IPS-15b (cell line): Measurements from ENCODE around the gene ANKH.

Experiments used
- H3K27me3 ChIP-seq: one replicate; pipeline ENCODE4 v1.6.1; 2013; ENCODE audit warnings: low read length; ENCODE audit not compliant: control insufficient read depth, insufficient read depth
- H3K36me3 ChIP-seq: one replicate; pipeline ENCODE4 v1.6.1; 2013; ENCODE audit warnings: low read length; ENCODE audit not compliant: control insufficient read depth, insufficient read depth
- H3K4me1 ChIP-seq: one replicate; pipeline ENCODE4 v1.6.1; 2013; ENCODE audit warnings: mild to moderate bottlenecking, low read length; ENCODE audit not compliant: control insufficient read depth, insufficient read depth
- H3K4me3 ChIP-seq: one replicate; pipeline ENCODE4 v1.5.1; 2013; ENCODE audit warnings: low read depth, low read length
- H3K9ac ChIP-seq: one replicate; pipeline ENCODE4 v1.6.1; 2013; ENCODE audit warnings: low read depth, mild to moderate bottlenecking, low read length
- H3K9me3 ChIP-seq: one replicate; pipeline ENCODE4 v1.6.1; 2013; ENCODE audit warnings: mild to moderate bottlenecking, low read length; ENCODE audit not compliant: control insufficient read depth, insufficient read depth

ANKH gene

DNA sequence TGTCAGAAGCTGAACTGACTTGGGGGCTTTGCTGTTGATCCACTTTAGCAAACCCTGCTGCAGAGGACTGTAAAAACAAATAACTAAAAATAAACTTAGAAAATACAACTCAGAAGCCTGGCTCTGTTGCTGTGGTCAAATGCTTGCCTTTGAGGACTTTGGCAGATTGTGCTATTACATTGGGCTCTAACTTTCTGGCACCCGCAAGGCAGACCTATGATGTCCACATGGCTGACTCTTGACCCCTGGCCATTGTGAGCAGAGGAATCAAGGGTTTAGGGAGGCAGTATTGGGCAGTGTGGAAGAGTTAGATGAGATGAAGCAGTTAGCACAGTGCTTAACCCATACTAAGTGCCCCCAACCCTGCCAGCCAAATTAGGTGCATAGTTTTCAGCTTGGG lies 173.1 kb downstream of the ANKH start:
- peaks cover 10% of the 10 kb centered on the region for H3K36me3 ChIP-seq

DNA sequence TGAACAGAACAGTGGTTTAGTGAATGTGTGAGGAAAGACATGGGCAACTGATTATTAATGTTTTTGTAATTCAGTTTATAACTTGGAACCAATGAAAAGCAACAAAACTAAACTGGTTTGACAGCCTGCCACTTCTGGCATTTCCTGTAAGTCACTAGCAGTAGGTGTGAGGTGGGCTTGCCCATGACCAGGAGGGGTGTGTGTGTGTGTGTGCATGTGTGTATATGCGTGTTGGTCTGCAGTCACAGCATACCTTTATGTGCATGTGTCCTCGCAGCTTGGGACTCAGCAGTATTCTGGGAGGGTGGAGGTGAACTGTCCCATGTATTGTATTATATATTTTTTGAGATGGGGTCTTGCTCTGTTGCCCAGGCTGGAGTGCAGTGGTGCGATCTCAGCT lies 174.7 kb downstream of the ANKH start:
- Histone ChIP-seq H3K27me3 (no peaks in the 10 kb centered on the region), H3K9ac (no peak overlapping the region), H3K4me1 (peaks cover 6% of the 10 kb centered on the region), H3K36me3 (peaks cover 12% of the 10 kb centered on the region), H3K4me3 (no peak overlapping the region), H3K9me3 (no peaks in the 10 kb centered on the region)

More for the DNA sequence above, 173.1 kb downstream of the ANKH start:
- Histone ChIP-seq H3K9ac (no peak overlapping the region), H3K4me3 (no peak overlapping the region), H3K4me1 (peaks cover 6% of the 10 kb centered on the region), H3K9me3 (no peaks in the 10 kb centered on the region), H3K27me3 (no peaks in the 10 kb centered on the region)

DNA sequence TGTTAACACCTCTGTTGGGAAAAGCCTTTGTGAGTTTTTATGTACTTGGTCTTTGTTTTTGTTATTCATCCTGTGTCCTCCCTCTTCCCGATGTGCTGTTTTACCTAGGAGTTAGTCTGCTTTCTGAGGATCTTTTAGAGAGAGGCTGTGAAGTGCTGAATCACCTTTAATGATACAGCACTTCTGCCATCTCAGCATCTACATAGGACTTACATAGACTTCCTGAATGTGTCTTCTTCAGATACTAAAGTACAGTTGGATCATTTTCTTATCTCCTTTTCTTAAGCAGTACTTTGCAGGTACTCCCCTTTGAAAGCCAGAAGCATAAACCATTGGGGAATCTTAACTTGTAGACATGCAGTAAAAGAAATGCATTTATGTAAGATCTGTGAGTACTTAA lies 175.5 kb downstream of the ANKH start:
- Histone ChIP-seq H3K4me3 (no peak overlapping the region), H3K4me1 (peaks cover 6% of the 10 kb centered on the region), H3K36me3 (peaks cover 12% of the 10 kb centered on the region), H3K9me3 (no peaks in the 10 kb centered on the region), H3K27me3 (no peaks in the 10 kb centered on the region), H3K9ac (no peak overlapping the region)

DNA sequence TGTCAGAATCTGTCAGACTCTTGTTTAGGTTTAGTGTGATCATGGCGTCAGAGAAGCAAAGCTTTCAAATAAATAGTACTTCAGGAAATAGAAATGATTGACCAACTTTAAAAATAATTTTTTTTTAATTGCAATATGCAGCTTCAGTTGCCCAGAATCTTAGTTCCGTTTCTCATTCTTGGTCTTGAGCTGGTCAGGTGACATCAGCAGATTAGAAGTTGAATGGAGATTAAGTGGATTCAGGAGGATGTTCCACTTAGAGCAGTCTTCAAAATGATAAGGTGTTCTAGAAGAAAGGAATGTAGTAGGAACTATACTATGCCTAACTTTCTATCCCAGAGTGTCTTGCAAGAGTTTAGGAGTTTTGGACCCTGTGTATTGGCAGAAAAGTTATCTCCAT lies 176.4 kb downstream of the ANKH start:
- Histone ChIP-seq H3K9me3 (no peaks in the 10 kb centered on the region), H3K36me3 (peaks cover 16% of the 10 kb centered on the region), H3K4me3 (no peak overlapping the region), H3K4me1 (peaks cover 6% of the 10 kb centered on the region), H3K9ac (no peak overlapping the region), H3K27me3 (no peaks in the 10 kb centered on the region)

DNA sequence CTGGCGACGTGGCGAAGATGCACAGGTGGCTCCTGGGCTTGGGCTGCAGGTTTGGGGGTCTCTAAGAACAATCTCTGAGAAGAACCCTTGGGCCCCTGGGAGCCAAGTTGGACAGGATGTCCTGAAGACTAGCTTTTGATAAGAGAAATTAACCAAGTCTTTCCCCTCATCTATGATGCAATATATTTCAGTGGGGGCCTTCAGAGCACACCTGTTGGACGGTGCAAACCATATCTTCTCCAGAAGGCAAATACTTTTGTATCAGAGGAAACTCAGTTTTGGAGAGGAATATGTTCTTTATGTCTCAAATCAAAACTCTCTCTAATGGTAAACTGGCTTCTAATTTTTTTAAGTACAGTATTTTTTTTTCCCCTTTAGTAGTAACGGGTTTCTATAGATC lies 178.5 kb downstream of the ANKH start:
- H3K4me1 ChIP-seq = peaks cover 6% of the 10 kb centered on the region
- H3K9ac ChIP-seq = no peak overlapping the region
- H3K27me3 ChIP-seq = no peaks in the 10 kb centered on the region
- peaks cover 16% of the 10 kb centered on the region for H3K36me3 ChIP-seq
- no peak overlapping the region for H3K4me3 ChIP-seq
- H3K9me3 ChIP-seq = no peaks in the 10 kb centered on the region

DNA sequence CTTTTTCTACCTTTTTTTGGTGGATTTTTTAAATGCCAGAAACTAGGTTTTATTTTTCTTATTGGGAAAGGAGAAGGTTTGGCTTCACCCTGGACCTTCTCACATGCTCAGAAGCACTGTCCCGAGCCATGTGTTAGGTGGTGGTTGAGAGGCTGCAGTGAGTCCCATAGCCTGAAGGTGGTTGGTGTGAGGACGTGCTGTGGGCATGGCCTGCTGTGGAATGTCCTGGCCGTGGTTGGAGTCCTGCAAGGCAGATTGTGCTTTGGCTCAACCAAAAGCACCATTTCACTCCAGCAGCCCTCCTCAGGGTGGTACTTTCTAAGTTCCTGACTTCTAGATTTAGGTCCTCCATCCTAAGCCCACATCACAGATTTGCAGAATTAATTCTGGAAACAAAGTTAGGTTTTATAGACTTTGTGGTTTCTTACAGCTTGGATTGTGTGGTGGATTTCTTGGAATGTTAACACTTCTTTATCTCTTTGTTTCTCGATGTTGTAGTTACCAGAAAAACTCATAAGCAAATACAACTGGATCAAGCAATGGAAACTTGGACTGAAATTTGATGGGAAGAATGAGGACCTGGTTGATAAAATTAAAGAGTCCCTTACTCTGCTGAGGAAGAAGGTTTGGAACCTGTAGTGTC lies 184.4 kb downstream of the ANKH start:
- Histone ChIP-seq H3K36me3 (peaks cover 6% of the 10 kb centered on the region), H3K27me3 (no peaks in the 10 kb centered on the region), H3K4me3 (no peak overlapping the region), H3K4me1 (no peaks in the 10 kb centered on the region), H3K9ac (no peak overlapping the region), H3K9me3 (no peaks in the 10 kb centered on the region)

DNA sequence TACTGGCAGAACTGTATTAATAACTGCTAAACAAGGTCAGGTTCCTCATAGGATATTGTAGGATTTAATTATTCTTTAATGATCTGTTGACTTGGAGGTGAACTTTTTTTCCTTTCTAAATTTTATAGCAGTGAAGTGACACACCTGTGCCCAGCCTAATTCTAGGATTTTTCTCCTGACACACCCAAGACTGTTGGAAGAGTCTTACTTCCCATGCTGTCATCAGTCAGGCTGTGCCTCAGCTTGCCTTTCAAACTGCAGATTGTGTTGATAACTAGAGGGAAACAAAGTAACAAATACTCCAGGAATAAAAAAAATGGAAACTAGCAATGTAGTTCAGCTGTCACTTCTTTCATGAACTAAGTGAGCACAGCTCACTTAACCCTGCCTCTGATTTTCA lies 185.1 kb downstream of the ANKH start:
- H3K9me3 ChIP-seq = no peaks in the 10 kb centered on the region
- H3K4me1 ChIP-seq = no peaks in the 10 kb centered on the region
- H3K4me3 ChIP-seq = no peak overlapping the region
- no peak overlapping the region for H3K9ac ChIP-seq
- H3K27me3 ChIP-seq = no peaks in the 10 kb centered on the region
- peaks cover 6% of the 10 kb centered on the region for H3K36me3 ChIP-seq

DNA sequence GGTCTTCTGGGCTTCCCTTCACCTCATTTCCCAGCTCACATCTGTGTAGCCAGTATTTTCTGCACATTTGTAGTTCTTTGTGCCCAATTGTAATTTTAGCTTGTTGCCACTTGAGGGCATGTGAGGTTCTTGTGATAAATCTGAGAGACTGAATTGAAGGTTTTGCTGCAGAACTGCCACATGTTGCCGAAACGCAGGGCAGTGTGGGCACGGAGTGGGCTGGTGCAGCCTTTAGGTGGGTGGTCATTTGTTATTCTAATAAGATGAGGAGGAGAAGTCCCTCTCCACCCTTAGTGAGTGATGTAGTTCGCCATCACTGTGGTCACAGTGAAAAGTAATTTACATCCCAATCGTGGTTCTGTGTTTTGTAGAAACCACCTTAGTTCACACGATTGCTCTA lies 185.8 kb downstream of the ANKH start:
- Histone ChIP-seq H3K9ac (no peak overlapping the region), H3K27me3 (no peaks in the 10 kb centered on the region), H3K9me3 (no peaks in the 10 kb centered on the region), H3K4me1 (no peaks in the 10 kb centered on the region), H3K4me3 (no peak overlapping the region), H3K36me3 (peaks cover 6% of the 10 kb centered on the region)

DNA sequence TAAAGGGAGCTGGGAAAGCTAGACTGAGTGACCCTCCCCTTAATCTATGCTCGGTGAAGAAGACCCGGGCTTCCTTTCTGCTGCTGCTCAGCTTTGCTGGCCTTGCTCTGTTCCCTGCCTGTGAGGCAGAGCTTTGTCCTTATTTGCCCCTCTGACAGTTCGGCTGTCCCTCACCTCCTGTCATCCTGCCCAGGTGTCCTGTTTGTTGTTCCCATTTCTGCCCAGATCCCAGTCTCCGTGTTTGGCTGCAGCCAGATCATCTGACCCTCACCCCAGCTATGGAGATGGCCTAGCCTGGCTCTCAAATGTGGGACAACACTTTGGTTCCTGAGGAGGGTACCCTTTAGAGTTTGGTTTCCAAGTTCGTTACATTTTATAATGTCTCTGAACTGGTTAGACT lies 186.8 kb downstream of the ANKH start:
- H3K27me3 ChIP-seq = no peaks in the 10 kb centered on the region
- H3K36me3 ChIP-seq = peaks cover 2% of the 10 kb centered on the region
- H3K4me3 ChIP-seq = no peak overlapping the region
- no peaks in the 10 kb centered on the region for H3K4me1 ChIP-seq
- no peaks in the 10 kb centered on the region for H3K9me3 ChIP-seq
- H3K9ac ChIP-seq = no peak overlapping the region

DNA sequence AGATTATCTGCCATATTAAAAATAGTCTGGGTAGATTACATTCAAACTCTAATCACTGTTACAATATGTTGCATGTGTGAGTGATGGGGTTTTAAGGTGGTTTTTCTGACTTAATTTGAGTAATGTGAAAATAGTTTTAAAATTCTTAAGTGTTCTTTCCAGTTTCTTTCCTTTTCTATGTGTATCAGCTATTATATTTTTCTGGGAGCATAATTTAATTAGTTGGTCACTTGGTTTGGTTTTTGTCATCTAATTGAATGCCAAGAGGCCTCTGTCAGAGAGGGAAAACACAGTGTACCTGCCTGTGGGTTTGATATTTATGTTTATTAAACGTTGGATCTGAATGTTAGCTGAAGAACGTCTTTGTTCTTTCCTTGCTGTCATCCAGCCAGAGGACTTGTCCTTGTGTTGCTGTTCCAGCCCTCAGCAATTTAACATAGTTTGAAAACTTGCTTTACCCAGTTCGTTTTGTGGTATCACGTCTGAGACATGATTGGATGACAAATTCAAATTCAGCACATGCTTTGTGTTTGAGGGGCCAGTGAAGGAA lies 187.6 kb downstream of the ANKH start:
- H3K4me1 ChIP-seq = no peaks in the 10 kb centered on the region
- no peaks in the 10 kb centered on the region for H3K27me3 ChIP-seq
- peaks cover 2% of the 10 kb centered on the region for H3K36me3 ChIP-seq

DNA sequence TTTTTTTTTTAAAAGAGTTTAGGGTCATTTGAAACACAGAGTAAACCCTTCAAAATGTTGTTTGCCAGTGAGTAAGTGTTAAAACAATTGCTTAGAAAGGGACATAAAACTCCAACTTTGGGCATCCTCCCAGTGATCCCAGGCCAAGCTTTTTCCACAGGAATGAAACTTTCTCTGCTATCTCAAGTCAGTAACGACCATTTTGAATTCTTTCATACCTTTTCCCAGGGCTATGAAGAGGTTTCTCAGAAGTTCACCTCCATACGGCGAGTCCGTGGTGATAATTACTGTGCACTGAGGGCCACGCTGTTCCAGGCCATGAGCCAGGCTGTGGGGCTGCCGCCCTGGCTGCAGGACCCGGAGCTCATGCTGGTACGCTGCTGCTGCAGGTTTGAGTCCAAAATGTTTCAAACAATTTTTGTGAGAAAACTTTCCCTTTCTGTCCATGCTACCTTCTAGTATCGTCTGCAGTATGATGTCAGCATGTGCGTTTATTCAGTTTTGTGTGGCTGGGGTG lies 190.3 kb downstream of the ANKH start:
- Histone ChIP-seq H3K36me3 (peaks cover 2% of the 10 kb centered on the region), H3K4me1 (no peaks in the 10 kb centered on the region)

More for the DNA sequence above, 187.6 kb downstream of the ANKH start:
- H3K4me3 ChIP-seq = no peak overlapping the region
- no peaks in the 10 kb centered on the region for H3K9me3 ChIP-seq
- H3K9ac ChIP-seq = no peak overlapping the region

DNA sequence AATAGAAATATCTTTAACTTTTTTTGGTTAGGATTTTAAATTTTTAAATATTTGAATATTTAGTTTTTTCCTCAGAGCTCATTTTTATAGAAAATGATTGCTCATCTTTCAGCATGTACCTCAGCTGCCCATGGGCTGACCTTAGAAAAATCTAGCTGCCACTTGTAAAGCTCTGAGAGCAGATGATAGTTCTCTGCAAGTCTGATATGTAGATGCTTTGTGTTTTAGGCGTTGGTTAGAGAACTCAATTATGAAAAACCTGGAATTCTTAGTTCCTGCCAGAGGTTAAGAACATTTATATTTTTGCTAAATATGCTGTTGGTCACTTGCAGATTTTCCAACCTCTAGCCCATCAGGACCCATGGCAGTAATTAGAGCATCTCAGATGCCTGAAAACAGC lies 192.0 kb downstream of the ANKH start:
- H3K36me3 ChIP-seq = peaks cover 2% of the 10 kb centered on the region
- H3K4me3 ChIP-seq = no peak overlapping the region
- H3K9me3 ChIP-seq = no peaks in the 10 kb centered on the region
- no peaks in the 10 kb centered on the region for H3K27me3 ChIP-seq
- no peak overlapping the region for H3K9ac ChIP-seq
- no peaks in the 10 kb centered on the region for H3K4me1 ChIP-seq

More for the DNA sequence above, 190.3 kb downstream of the ANKH start:
- H3K27me3 ChIP-seq = no peaks in the 10 kb centered on the region
- H3K9ac ChIP-seq = no peak overlapping the region
- no peak overlapping the region for H3K4me3 ChIP-seq
- H3K9me3 ChIP-seq = no peaks in the 10 kb centered on the region
